IMR-90 (cell line): ENCODE measurements around the gene SFXN3. TPM values are rescaled to one million over a fixed set of nuclear protein-coding genes. Genes with fewer than 3 reads are reported as not detected.
A peak's percentile ranks its signal among the peaks of the same experiment; 100 is the strongest.

Experiments used
- ATAC-seq: fragments of 200-7000 bp; cut with Tn5 transposase; 2 replicates; pipeline ENCODE4 v1.9.1; 2020; ENCODE audit warnings: low read depth, mild to moderate bottlenecking, moderate library complexity
- BruUV-seq: library from RNA; stranded (reverse); fragments of 400-500 nt; replicated peaks from 2 replicates; lab custom pipeline; 2021; lab: Mats Ljungman, UMichigan
- CTCF ChIA-PET: fragments of 300-600 bp; formaldehyde crosslinking; extraction: SDS; loops from one replicate; lab custom pipeline; 2021; ENCODE audit warnings: antibody characterized with exemption; lab: Yijun Ruan, JAX
- POLR2A ChIA-PET: fragments of 300-600 bp; sonication (Branson Sonifier 250); formaldehyde crosslinking; loops from one replicate; lab custom pipeline; 2022; ENCODE audit warnings: antibody characterized with exemption; ENCODE audit not compliant: unreplicated experiment; lab: Charles Lee
- DNase-seq: peaks from one replicate; pipeline ENCODE4 v3.0.0; 2013
- H2AFZ ChIP-seq: replicated peaks from 2 replicates; pipeline ENCODE3; 2013; ENCODE audit warnings: low read length, mild to moderate bottlenecking; ENCODE audit not compliant: poor library complexity
- H2AK5ac ChIP-seq: 2 replicates; pipeline ENCODE4 v1.6.1; 2013; ENCODE audit warnings: low read depth, low read length, inconsistent platforms
- H2AK9ac ChIP-seq: replicated peaks from 2 replicates; pipeline ENCODE3; 2013; ENCODE audit warnings: mild to moderate bottlenecking, low read depth, low read length, moderate library complexity; ENCODE audit not compliant: poor library complexity
- H2BK120ac ChIP-seq: 2 replicates; pipeline ENCODE4 v1.6.1; 2013; ENCODE audit warnings: low read depth, low read length, inconsistent platforms
- H2BK15ac ChIP-seq: 3 replicates; pipeline ENCODE4 v1.6.1; 2013; ENCODE audit warnings: low read depth, low read length, inconsistent platforms
- H2BK20ac ChIP-seq: 2 replicates; pipeline ENCODE4 v1.6.1; 2013; ENCODE audit warnings: low read depth, mild to moderate bottlenecking, inconsistent platforms, low read length, moderate library complexity
- H2BK5ac ChIP-seq: 2 replicates; pipeline ENCODE4 v1.6.1; 2013; ENCODE audit warnings: mild to moderate bottlenecking, low read depth, low read length, inconsistent platforms; ENCODE audit not compliant: poor library complexity, severe bottlenecking
- H3K14ac ChIP-seq: replicated peaks from 2 replicates; pipeline ENCODE4 v1.6.1; 2013; ENCODE audit warnings: low read depth, low read length, inconsistent platforms
- H3K18ac ChIP-seq: 2 replicates; pipeline ENCODE4 v1.6.1; 2013; ENCODE audit warnings: low read depth, low read length, control low read depth
- H3K23ac ChIP-seq: 2 replicates; pipeline ENCODE4 v1.6.1; 2013; ENCODE audit warnings: low read depth, low read length, inconsistent platforms
- H3K27ac ChIP-seq: 2 replicates; pipeline ENCODE4 v1.5.1; 2013; ENCODE audit warnings: mild to moderate bottlenecking, control low read depth, low read length; ENCODE audit not compliant: insufficient read depth
- H3K27me3 ChIP-seq: 2 replicates; pipeline ENCODE4 v1.6.1; 2013; ENCODE audit warnings: low read length; ENCODE audit not compliant: control insufficient read depth, insufficient read depth
- H3K36me3 ChIP-seq: 2 replicates; pipeline ENCODE4 v1.6.1; 2013; ENCODE audit warnings: low read length, mixed read lengths; ENCODE audit not compliant: control insufficient read depth, insufficient read depth
- H3K4ac ChIP-seq: 2 replicates; pipeline ENCODE4 v1.6.1; 2013; ENCODE audit warnings: low read depth, low read length, inconsistent platforms
- H3K4me1 ChIP-seq: 2 replicates; pipeline ENCODE4 v1.6.1; 2013; ENCODE audit warnings: low read length, mixed read lengths; ENCODE audit not compliant: control insufficient read depth, insufficient read depth
- H3K4me2 ChIP-seq: 2 replicates; pipeline ENCODE4 v1.6.1; 2013; ENCODE audit warnings: low read depth, mild to moderate bottlenecking, control low read depth, low read length, moderate library complexity
- H3K4me3 ChIP-seq: 2 replicates; pipeline ENCODE4 v1.5.1; 2013; ENCODE audit warnings: low read depth, mild to moderate bottlenecking, control low read depth, low read length, moderate library complexity; ENCODE audit not compliant: insufficient read depth
- H3K56ac ChIP-seq: 2 replicates; pipeline ENCODE4 v1.6.1; 2013; ENCODE audit warnings: low read length, inconsistent platforms; ENCODE audit not compliant: insufficient read depth; ENCODE audit errors: extremely low read depth
- H3K79me1 ChIP-seq, 2 experiments: 2 replicates each; pipeline ENCODE4 v1.6.1; 2013; ENCODE audit warnings: low read length in 2 of 2, inconsistent platforms in 1 of 2, low read depth in 1 of 2
- H3K9ac ChIP-seq: 2 replicates; pipeline ENCODE4 v1.6.1; 2013; ENCODE audit warnings: low read depth, low read length, control low read depth
- H3K9me1 ChIP-seq: 2 replicates; pipeline ENCODE4 v1.6.1; 2013; ENCODE audit warnings: low read length, inconsistent platforms; ENCODE audit not compliant: insufficient read depth
- H3K9me3 ChIP-seq: 2 replicates; pipeline ENCODE4 v1.6.1; 2013; ENCODE audit warnings: low read length; ENCODE audit not compliant: control insufficient read depth, insufficient read depth
- H4K20me1 ChIP-seq: 2 replicates; pipeline ENCODE4 v1.6.1; 2013; ENCODE audit warnings: low read length, inconsistent platforms; ENCODE audit not compliant: insufficient read depth
- H4K5ac ChIP-seq: 2 replicates; pipeline ENCODE4 v1.6.1; 2013; ENCODE audit warnings: mild to moderate bottlenecking, low read depth, low read length, control low read depth
- H4K8ac ChIP-seq, 2 experiments: 2 replicates each; pipeline ENCODE4 v1.6.1; 2013; ENCODE audit warnings: low read depth in 2 of 2, low read length in 2 of 2, control low read depth in 1 of 2, inconsistent platforms in 1 of 2
- H4K91ac ChIP-seq: 2 replicates; pipeline ENCODE4 v1.6.1; 2013; ENCODE audit warnings: low read depth, low read length, inconsistent platforms; ENCODE audit not compliant: insufficient read depth
- BHLHE40 ChIP-seq: fragments of 150-350 bp; IDR thresholded peaks from 2 replicates; pipeline ENCODE4 v1.6.1; 2016; ENCODE audit warnings: mild to moderate bottlenecking, low read depth, low read length
- CEBPB ChIP-seq: IDR thresholded peaks from 2 replicates; pipeline ENCODE4 v1.6.1; 2012; ENCODE audit warnings: low read depth, low read length, improper control_type of control experiment
- CHD1 ChIP-seq: IDR thresholded peaks from 2 replicates; pipeline ENCODE4 v1.6.1; 2012; ENCODE audit warnings: low read depth, low read length, improper control_type of control experiment
- CTCF ChIP-seq: conservative IDR thresholded peaks from 2 replicates; pipeline ENCODE4 v1.5.1; 2012; ENCODE audit warnings: mild to moderate bottlenecking, low read depth, low read length, improper control_type of control experiment
- FOS ChIP-seq: fragments of 150-350 bp; IDR thresholded peaks from 2 replicates; pipeline ENCODE4 v1.6.1; 2016; ENCODE audit warnings: low read depth, low read length
- MAFK ChIP-seq: IDR thresholded peaks from 2 replicates; pipeline ENCODE4 v1.6.1; 2012; ENCODE audit warnings: low read depth, low read length, improper control_type of control experiment
- MXI1 ChIP-seq: IDR thresholded peaks from 2 replicates; pipeline ENCODE4 v1.6.1; 2012; ENCODE audit warnings: low read depth, mild to moderate bottlenecking, low read length, moderate library complexity, borderline replicate concordance
- POLR2A ChIP-seq: IDR thresholded peaks from 2 replicates; pipeline ENCODE4 v1.6.1; 2012; ENCODE audit warnings: mild to moderate bottlenecking, low read depth, low read length
- RAD21 ChIP-seq: IDR thresholded peaks from 2 replicates; pipeline ENCODE4 v1.6.1; 2012; ENCODE audit warnings: low read length, improper control_type of control experiment
- RCOR1 ChIP-seq: IDR thresholded peaks from 2 replicates; pipeline ENCODE4 v1.6.1; 2012; ENCODE audit warnings: mild to moderate bottlenecking, low read length, improper control_type of control experiment; ENCODE audit not compliant: insufficient replicate concordance
- RFX5 ChIP-seq: IDR thresholded peaks from 2 replicates; pipeline ENCODE4 v1.8.0; 2012; ENCODE audit warnings: low read depth, mild to moderate bottlenecking, low read length, moderate library complexity
- SMC3 ChIP-seq: fragments of 150-350 bp; IDR thresholded peaks from 2 replicates; pipeline ENCODE4 v1.6.1; 2016; ENCODE audit warnings: low read depth, mild to moderate bottlenecking, antibody characterized with exemption, low read length, moderate library complexity
- WGBS, 2 experiments: methylation state at CpG; one replicate each; pipeline versions ENCODE4 v1.1.5 to v1.1.7; 2013; ENCODE audit warnings: missing lambda C conversion rate in 2 of 2; ENCODE audit not compliant: insufficient read length in 1 of 2; ENCODE audit errors: extremely low coverage in 2 of 2; 5-methylcytosine and 5-hydroxymethylcytosine counted together
- dilution Hi-C: fragments of 300-500 bp; cut with HindIII; formaldehyde crosslinking; loops from one replicate; pipeline ENCODE4 v1.14.3; 2018; ENCODE audit warnings: low sequenced_read_pairs; ENCODE audit not compliant: unreplicated experiment
- in situ Hi-C: fragments of 300-500 bp; cut with MboI; formaldehyde crosslinking; loops from 3 replicates; pipeline ENCODE4 v1.14.3; 2019; ENCODE audit warnings: low sequenced_read_pairs, inconsistent platforms, mixed read lengths
- intact Hi-C: fragments of 100-400 bp; cut with micrococcal nuclease; formaldehyde crosslinking; loops from 2 replicates; pipeline ENCODE4 v1.10.0; 2022
- polyA plus RNA-seq, 3 experiments: library from polyadenylated mRNA; depleted of rRNA; stranded (reverse); fragments of >200 nt; gene quantifications; 2 replicates each; pipeline ENCODE4 v1.2.3, GENCODE V29; 2012; ENCODE audit warnings: low replicate concordance in 1 of 3
- total RNA-seq: library from RNA; depleted of rRNA; stranded (reverse); fragments of >200 nt; gene quantifications from 2 replicates; pipeline ENCODE4 v1.2.3, GENCODE V29; 2012
- TF ChIP-seq, protein P1 (sequence below): fragments of 150-350 bp; IDR thresholded peaks from 2 replicates; pipeline ENCODE4 v1.6.1; 2016; ENCODE audit warnings: low read depth, mild to moderate bottlenecking, low read length, moderate library complexity, borderline replicate concordance

Gene SFXN3
- total and polyA plus RNA-seq, 2 of the 4 experiments (the other 2 are of a cell fraction), result 64.7 to 77.2 TPM

- no peak overlapping the region for H3K4me3 ChIP-seq
- H3K4me2 ChIP-seq, result no peak overlapping the region
- no peak overlapping the region for H3K56ac ChIP-seq
- no peak for TF ChIP-seq BHLHE40
- no peak for TF ChIP-seq POLR2A
- TF ChIP-seq SMC3, result no peak
- no peak for TF ChIP-seq MXI1
- no peak for TF ChIP-seq RFX5
- no peak for TF ChIP-seq CTCF
- no peak for TF ChIP-seq RCOR1
- TF ChIP-seq, protein P1, sequence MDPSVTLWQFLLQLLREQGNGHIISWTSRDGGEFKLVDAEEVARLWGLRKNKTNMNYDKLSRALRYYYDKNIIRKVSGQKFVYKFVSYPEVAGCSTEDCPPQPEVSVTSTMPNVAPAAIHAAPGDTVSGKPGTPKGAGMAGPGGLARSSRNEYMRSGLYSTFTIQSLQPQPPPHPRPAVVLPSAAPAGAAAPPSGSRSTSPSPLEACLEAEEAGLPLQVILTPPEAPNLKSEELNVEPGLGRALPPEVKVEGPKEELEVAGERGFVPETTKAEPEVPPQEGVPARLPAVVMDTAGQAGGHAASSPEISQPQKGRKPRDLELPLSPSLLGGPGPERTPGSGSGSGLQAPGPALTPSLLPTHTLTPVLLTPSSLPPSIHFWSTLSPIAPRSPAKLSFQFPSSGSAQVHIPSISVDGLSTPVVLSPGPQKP, result no peak
- TF ChIP-seq FOS, result no peak
- no peak for TF ChIP-seq MAFK
- TF ChIP-seq RAD21, result no peak
- no peak for TF ChIP-seq CEBPB
- no peak for TF ChIP-seq CHD1
- ChIA-PET CTCF (no interaction called here), POLR2A (no interaction called here)
- no peaks in the 10 kb centered on the region for H3K36me3 ChIP-seq
- in situ Hi-C loops (no loop called here), intact Hi-C loops (no loop called here), dilution Hi-C loops (no loop called here)
- H3K79me1 ChIP-seq, result no peaks in the 10 kb centered on the region
- H4K91ac ChIP-seq, result no peak overlapping the region
- H3K9me3 ChIP-seq, result no peaks in the 10 kb centered on the region
- H4K20me1 ChIP-seq, result no peaks in the 10 kb centered on the region; the same call in 1 of the 2 replicates
- BruUV-seq, result no TSS peak
- no peak overlapping the region for H2BK120ac ChIP-seq
- no peak overlapping the region for H4K5ac ChIP-seq
- H3K4ac ChIP-seq, result no peak overlapping the region
- no peak overlapping the region for H2BK15ac ChIP-seq
- no peaks in the 10 kb centered on the region; the same call in 1 of the 2 replicates for H3K9me1 ChIP-seq
- H2AK5ac ChIP-seq, result no peak overlapping the region
- H3K4me1 ChIP-seq, result no peaks in the 10 kb centered on the region
- no peak overlapping the region for H3K14ac ChIP-seq
- H2AFZ ChIP-seq, result no peak overlapping the region
- no peak overlapping the region for H2BK20ac ChIP-seq
- H2AK9ac ChIP-seq, result no peak overlapping the region
- no peak overlapping the region for H3K9ac ChIP-seq
- no peak overlapping the region for H4K8ac ChIP-seq
- peak; percentile 54 for ATAC-seq
- no peak overlapping the region for H3K27ac ChIP-seq
- no peak overlapping the region for H3K18ac ChIP-seq
- peak; percentile 29 for DNase-seq
- no peak overlapping the region for H2BK5ac ChIP-seq
- no peak overlapping the region for H3K23ac ChIP-seq
- no CpG with 5 or more reads among the region's 5 CpGs for WGBS, 2 experiments
- H3K27me3 ChIP-seq, result peaks cover 52% of the 10 kb centered on the region
Measured at GRCh38 chr10:101080933-101081931, 50.2 kb downstream of the SFXN3 start.
